GM06990 (cell line): Measurements from ENCODE around the gene FAT3.

ENCODE experiments used
- DNase-seq: peaks from one replicate; pipeline ENCODE4 v3.0.0-alpha.2; 2011; ENCODE audit not compliant: insufficient read length; ENCODE audit errors: extremely low read depth
- H3K27me3 ChIP-seq: replicated peaks from 2 replicates; pipeline ENCODE4 v1.6.0; 2011; ENCODE audit warnings: low read length; ENCODE audit not compliant: control insufficient read depth, insufficient read depth
- H3K36me3 ChIP-seq: 2 replicates; pipeline ENCODE4 v1.5.1; 2011; ENCODE audit warnings: low read length; ENCODE audit not compliant: control insufficient read depth, insufficient read depth
- H3K4me3 ChIP-seq: replicated peaks from 2 replicates; pipeline ENCODE4 v1.5.1; 2011; ENCODE audit warnings: low read depth, mild to moderate bottlenecking, control low read depth, low read length
- CTCF ChIP-seq: IDR thresholded peaks from 2 replicates; pipeline ENCODE4 v1.5.1; 2011; ENCODE audit warnings: low read length, control low read depth, mild to moderate bottlenecking, inconsistent platforms; ENCODE audit not compliant: insufficient read depth, poor library complexity, severe bottlenecking

Gene FAT3

GRCh38 chr11:92267278-92267677 lies 42.7 kb downstream of the FAT3 start:
- H3K27me3 ChIP-seq = no peaks in the 10 kb centered on the region
- DNase-seq = no peak
- no peaks in the 10 kb centered on the region for H3K36me3 ChIP-seq
- TF ChIP-seq CTCF = no peak
- H3K4me3 ChIP-seq = no peak overlapping the region

- DNase-seq = no peak
- Histone ChIP-seq H3K4me3 (no peak overlapping the region), H3K36me3 (no peaks in the 10 kb centered on the region), H3K27me3 (no peaks in the 10 kb centered on the region)
- no peak for TF ChIP-seq CTCF
Measured at GRCh38 chr11:92267968-92268367, 43.4 kb downstream of the FAT3 start.

GRCh38 chr11:92268546-92268945 lies 43.9 kb downstream of the FAT3 start:
- TF ChIP-seq CTCF = no peak
- H3K4me3 ChIP-seq = no peak overlapping the region
- no peak for DNase-seq
- no peaks in the 10 kb centered on the region for H3K27me3 ChIP-seq
- no peaks in the 10 kb centered on the region for H3K36me3 ChIP-seq

- DNase-seq = no peak
- no peak overlapping the region for H3K4me3 ChIP-seq
- H3K27me3 ChIP-seq = no peaks in the 10 kb centered on the region
- no peaks in the 10 kb centered on the region for H3K36me3 ChIP-seq
- no peak for TF ChIP-seq CTCF
Measured at GRCh38 chr11:92269021-92269420, 44.4 kb downstream of the FAT3 start.

- no peak for DNase-seq
- TF ChIP-seq CTCF = no peak
- no peaks in the 10 kb centered on the region for H3K36me3 ChIP-seq
Measured at GRCh38 chr11:92269841-92270240, 45.2 kb downstream of the FAT3 start.

GRCh38 chr11:92272651-92273050 lies 48.0 kb downstream of the FAT3 start:
- no peak overlapping the region for H3K4me3 ChIP-seq
- no peaks in the 10 kb centered on the region for H3K36me3 ChIP-seq
- H3K27me3 ChIP-seq = no peaks in the 10 kb centered on the region
- DNase-seq = no peak
- no peak for TF ChIP-seq CTCF

More at GRCh38 chr11:92269841-92270240, 45.2 kb downstream of the FAT3 start:
- Histone ChIP-seq H3K4me3 (no peak overlapping the region), H3K27me3 (no peaks in the 10 kb centered on the region)
